K562 (cell line): ENCODE results near the gene RNF138. TPM values are rescaled to one million over a fixed set of nuclear protein-coding genes. Genes with fewer than 3 reads are reported as not detected.

Source experiments
- ARID1B ChIP-seq: fragments of 450-650 bp; IDR thresholded peaks from 2 replicates; pipeline ENCODE4 v1.6.1; 2016; ENCODE audit warnings: antibody characterized with exemption, mild to moderate bottlenecking, inconsistent platforms
- CBX8 ChIP-seq: fragments of 200-600 bp; sonication (generic); IDR thresholded peaks from 2 replicates; pipeline ENCODE4 v1.6.1; 2012; ENCODE audit warnings: borderline replicate concordance, mixed run types, low read depth, mild to moderate bottlenecking, moderate library complexity, mixed read lengths, low read length, control low read depth, inconsistent platforms; ENCODE audit not compliant: poor library complexity, severe bottlenecking; ENCODE audit errors: extremely low read depth
- E2F6 ChIP-seq, 2 experiments: IDR thresholded peaks; 2 replicates each; pipeline ENCODE4 v1.6.1; 2011; ENCODE audit warnings: borderline replicate concordance in 1 of 2, control low read depth in 1 of 2, low read depth in 1 of 2, low read length in 1 of 2, mild to moderate bottlenecking in 1 of 2, mixed read lengths in 1 of 2, moderate library complexity in 1 of 2; ENCODE audit not compliant: insufficient read depth in 1 of 2, insufficient read length in 1 of 2, poor library complexity in 1 of 2, severe bottlenecking in 1 of 2; ENCODE audit errors: extremely low read depth in 1 of 2
- EZH2 ChIP-seq: IDR thresholded peaks from 2 replicates; pipeline ENCODE4 v1.6.1; 2012; ENCODE audit warnings: low read depth, mild to moderate bottlenecking, inconsistent platforms, low read length, borderline replicate concordance
- MBD1 ChIP-seq: fragments of 250-450 bp; sonication (Bioruptor Pico); IDR thresholded peaks from 2 replicates; pipeline ENCODE4 v1.8.0; 2022; ENCODE audit warnings: inconsistent platforms
- MITF ChIP-seq: IDR thresholded peaks from 2 replicates; pipeline ENCODE4 v1.6.1; 2014; ENCODE audit warnings: antibody characterized with exemption
- MNT ChIP-seq, 2 experiments: fragments of 450-650 bp; conservative IDR thresholded peaks; 2 replicates each; pipeline ENCODE4 v1.6.1; 2017; ENCODE audit warnings: mild to moderate bottlenecking in 2 of 2, moderate library complexity in 2 of 2
- NRF1 ChIP-seq, 2 experiments: fragments of 450-650 bp; IDR thresholded peaks in 1 of 2; conservative IDR thresholded peaks in 1 of 2; 2 replicates each; pipeline ENCODE4 v1.6.1; 2014; ENCODE audit warnings: mild to moderate bottlenecking in 2 of 2
- PBX2 ChIP-seq, 2 experiments: IDR thresholded peaks in 1 of 2; conservative IDR thresholded peaks in 1 of 2; 2 replicates each; pipeline ENCODE4 v1.6.1; 2016; ENCODE audit warnings: low read depth in 2 of 2, mild to moderate bottlenecking in 1 of 2, missing compliant biosample characterization in 1 of 2, missing genetic modification characterization in 1 of 2, moderate library complexity in 1 of 2
- PURB ChIP-seq: sonication (generic); formaldehyde crosslinking; IDR thresholded peaks from 2 replicates; pipeline ENCODE4 v1.9.0; 2021; ENCODE audit warnings: low read depth, mild to moderate bottlenecking, missing genetic modification reagents
- RAD21 ChIP-seq, 2 experiments: fragments of 250-450 bp in 1 of 2; fragments of 450-650 bp in 1 of 2; sonication (Bioruptor Pico) in 1 of 2; formaldehyde crosslinking in 1 of 2; IDR thresholded peaks in 1 of 2; conservative IDR thresholded peaks in 1 of 2; 2 replicates each; pipeline versions ENCODE4 v1.4.0 to v1.8.0; 2020 to 2022; ENCODE audit warnings: mild to moderate bottlenecking in 2 of 2, moderate library complexity in 1 of 2
- TOE1 ChIP-seq, 2 experiments: fragments of 450-650 bp in 1 of 2; sonication (generic) in 1 of 2; formaldehyde crosslinking in 1 of 2; IDR thresholded peaks; 2 replicates each; pipeline versions ENCODE4 v1.7.1 to v1.8.0; 2016 to 2022; ENCODE audit warnings: borderline replicate concordance in 2 of 2, mild to moderate bottlenecking in 2 of 2, antibody characterized with exemption in 1 of 2, inconsistent platforms in 1 of 2, low read depth in 1 of 2, missing genetic modification reagents in 1 of 2, moderate library complexity in 1 of 2
- ZNF512 ChIP-seq: IDR thresholded peaks from 2 replicates; pipeline ENCODE4 v1.6.1; 2016; ENCODE audit warnings: missing genetic modification characterization, missing compliant biosample characterization
- polyA plus RNA-seq, 8 experiments: library from polyadenylated mRNA; depleted of rRNA in 4 of 8; stranded (reverse) in 5 of 8; unstranded in 3 of 8; fragments of >200 nt; fragmentation: Nextera tagmentation in 2 of 8; fragmentation: Illumina TruSeq in 1 of 8; extraction: Ambion mirVana in 2 of 8; extraction: Trizol in 1 of 8; gene quantifications; 2 replicates each; pipeline versions ENCODE4 v1.2.1 to v1.2.3, GENCODE V29; 2011 to 2014; ENCODE audit warnings: inconsistent platforms in 1 of 8, missing spikeins in 1 of 8
- total RNA-seq, 7 experiments: library from RNA; depleted of rRNA in 6 of 7; stranded (reverse); fragments of >200 nt in 6 of 7; fragmentation: Illumina TruSeq in 2 of 7; extraction: Trizol in 2 of 7; gene quantifications; 2 replicates each; pipeline versions ENCODE4 v1.2.1 to v1.2.3, GENCODE V29; 2011 to 2021; ENCODE audit warnings: low replicate concordance in 1 of 7

The RNF138 gene
- total and polyA plus RNA-seq, 9 of the 15 experiments (the other 6 are each of a cell fraction or from before 2014, with no cell fraction given): 47.6 to 100 (median 62.5) TPM

GRCh38 chr18:32093523-32093922 is 1.8 kb downstream of the RNF138 start (continued):
- no peak for TF ChIP-seq CBX8
- TF ChIP-seq ARID1B: peak; percentile 39
- TF ChIP-seq MITF: no peak
- TF ChIP-seq E2F6 (IDR thresholded peaks at IDR 0.05; ENCODE audit: borderline replicate concordance in 1 of 2, extremely low read depth in 1 of 2, insufficient read depth in 1 of 2, insufficient read length in 1 of 2, low read depth in 1 of 2, low read length in 1 of 2, poor library complexity in 1 of 2, severe bottlenecking in 1 of 2): peak in 1 of 2 experiments; percentile 23
- no peak for TF ChIP-seq RAD21 (CRISPR knock-in tag; conservative IDR thresholded peaks at IDR 0.05 in 1 of 2, IDR thresholded peaks at IDR 0.05 in 1 of 2)
- no peak for TF ChIP-seq MBD1
- TF ChIP-seq EZH2: no peak
- TF ChIP-seq NRF1 (conservative IDR thresholded peaks at IDR 0.05 in 1 of 2, IDR thresholded peaks at IDR 0.05 in 1 of 2): peak in 1 of 2 experiments; percentile 26; a peak in 1 of 4 replicates
- no peak for TF ChIP-seq ZNF512
- 0 out of 2 replicates have a peak, but pooled peaks have one; percentile 14 for TF ChIP-seq TOE1 (IDR thresholded peaks at IDR 0.05; ENCODE audit: borderline replicate concordance)
- no peak for TF ChIP-seq TOE1 (CRISPR knock-in tag; IDR thresholded peaks at IDR 0.05; ENCODE audit: borderline replicate concordance, low read depth)
- peak; percentile 73 for TF ChIP-seq PBX2 (CRISPR knock-in tag; IDR thresholded peaks at IDR 0.05; ENCODE audit: low read depth)
- TF ChIP-seq PBX2 (tag; conservative IDR thresholded peaks at IDR 0.05; ENCODE audit: low read depth): peak; percentile 90
- no peak for TF ChIP-seq PURB (CRISPR knock-in tag)
- peak in 1 of 2 experiments; percentile 39; a peak in 1 of 4 replicates for TF ChIP-seq MNT (conservative IDR thresholded peaks at IDR 0.05)
